Small intestine (tissue), 7 donors: ENCODE data around the gene PSMB5. TPM values are rescaled to one million over a fixed set of nuclear protein-coding genes. Genes with fewer than 3 reads are reported as not detected.

ENCODE experiments used
- DNase-seq, 2 donors: peaks; one replicate each; pipeline versions ENCODE4 v3.0.0 to v3.0.0-alpha.2; 2013
- FAIRE-seq: peaks from 2 replicates; lab custom pipeline; 2012; peaks lifted over from hg19 to GRCh38; lab: Jason Lieb, UNC
- H3K27ac ChIP-seq, 3 donors: one replicate each; pipeline ENCODE4 v1.5.1; 2013; ENCODE audit warnings: low read length in 2 of 3, mild to moderate bottlenecking in 2 of 3, control low read depth in 1 of 3, inconsistent platforms in 1 of 3, low read depth in 1 of 3, moderate library complexity in 1 of 3
- H3K27me3 ChIP-seq, 3 donors: one replicate each; pipeline ENCODE4 v1.6.1; 2013; ENCODE audit warnings: low read length in 3 of 3, inconsistent platforms in 1 of 3; ENCODE audit not compliant: control insufficient read depth in 3 of 3, insufficient read depth in 3 of 3
- H3K36me3 ChIP-seq, 3 donors: one replicate each; pipeline ENCODE4 v1.6.1; 2013; ENCODE audit warnings: low read length in 3 of 3, inconsistent platforms in 1 of 3, low read depth in 1 of 3, mild to moderate bottlenecking in 1 of 3, moderate library complexity in 1 of 3; ENCODE audit not compliant: control insufficient read depth in 3 of 3, insufficient read depth in 2 of 3
- H3K4me1 ChIP-seq, 3 donors: one replicate each; pipeline ENCODE4 v1.6.1; 2013; ENCODE audit warnings: low read length in 2 of 3, inconsistent platforms in 1 of 3, low read depth in 1 of 3, mild to moderate bottlenecking in 1 of 3, moderate library complexity in 1 of 3; ENCODE audit not compliant: control insufficient read depth in 3 of 3, insufficient read depth in 2 of 3
- H3K4me3 ChIP-seq, 3 donors: one replicate each; pipeline ENCODE4 v1.5.1; 2013; ENCODE audit warnings: low read length in 3 of 3, control low read depth in 1 of 3, inconsistent platforms in 1 of 3, low read depth in 1 of 3, mild to moderate bottlenecking in 1 of 3, moderate library complexity in 1 of 3
- H3K9me3 ChIP-seq, 2 donors: one replicate each; pipeline ENCODE4 v1.6.1; 2013; ENCODE audit warnings: low read depth in 1 of 2, low read length in 1 of 2; ENCODE audit not compliant: control insufficient read depth in 2 of 2, insufficient read depth in 1 of 2
- WGBS, 3 donors: extraction: QIAGEN DNeasy Blood & Tissue Kit; methylation state at CpG; one replicate each; pipeline ENCODE4 v1.1.7; 2013; 5-methylcytosine and 5-hydroxymethylcytosine counted together
- polyA plus RNA-seq, 4 donors: library from polyadenylated mRNA; stranded (reverse) in 3 of 4; unstranded in 1 of 4; fragments of 200-250 nt in 3 of 4; fragments of 120-200 nt in 1 of 4; gene quantifications; one replicate each; pipeline versions ENCODE4 v1.2.1 to v1.2.3, GENCODE V29; 2013
- donor health status: healthy with polysubstance abuse.
- donor health status: control.
- donor health status: control.
- donor health status: Bipolar disorder and iron deficiency.
- donor health status: healthy.

PSMB5 gene
- polyA plus RNA-seq, 4 donors: 84.0 to 166 (median 92.8) TPM

DNA sequence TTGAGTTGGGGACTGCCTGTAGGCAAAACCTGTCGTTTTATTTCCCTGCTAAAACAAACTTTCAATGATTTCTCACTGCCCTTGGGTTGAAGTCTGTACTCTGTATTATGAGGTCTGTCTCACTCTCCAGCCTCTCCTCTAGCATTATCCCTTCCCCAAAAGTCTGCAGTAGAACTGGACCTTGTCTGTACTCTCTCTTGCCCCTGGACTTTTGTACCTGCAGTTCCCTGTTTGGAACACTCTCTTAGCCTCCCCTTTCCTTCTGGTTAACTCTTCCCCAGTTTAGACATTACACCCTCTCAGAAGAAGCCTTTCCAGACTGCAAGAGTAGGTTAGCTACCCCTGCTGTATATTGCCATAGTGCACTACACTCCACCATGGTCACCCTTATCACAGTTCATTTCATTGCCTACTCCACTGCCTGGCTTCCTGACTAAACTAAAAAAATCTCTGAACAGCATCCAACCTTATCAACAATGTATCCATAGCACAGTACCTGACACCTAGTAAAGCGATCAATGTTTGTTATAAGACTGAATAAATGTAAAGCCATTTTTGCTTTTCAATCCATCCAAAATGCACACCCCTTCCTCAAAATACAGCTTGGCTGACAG, 48.7 kb downstream of the PSMB5 start:
- Histone ChIP-seq H3K4me3 (no peak overlapping the region), H3K27ac (no peak overlapping the region), H3K9me3 (no peaks in the 10 kb centered on the region), H3K4me1 (peaks cover 0 to 5% (median 2%) of the 10 kb centered on the region in 3 donors), H3K36me3 (peaks cover 0 to 16% (median 2%) of the 10 kb centered on the region in 3 donors), H3K27me3 (peaks cover 0 to 12% (median 0%) of the 10 kb centered on the region in 3 donors)
- no peak for DNase-seq
- no peak for FAIRE-seq
- 47 to 71% (median 71%) methylated on average over 2 of the region's 2 CpGs for WGBS, 3 donors

DNA sequence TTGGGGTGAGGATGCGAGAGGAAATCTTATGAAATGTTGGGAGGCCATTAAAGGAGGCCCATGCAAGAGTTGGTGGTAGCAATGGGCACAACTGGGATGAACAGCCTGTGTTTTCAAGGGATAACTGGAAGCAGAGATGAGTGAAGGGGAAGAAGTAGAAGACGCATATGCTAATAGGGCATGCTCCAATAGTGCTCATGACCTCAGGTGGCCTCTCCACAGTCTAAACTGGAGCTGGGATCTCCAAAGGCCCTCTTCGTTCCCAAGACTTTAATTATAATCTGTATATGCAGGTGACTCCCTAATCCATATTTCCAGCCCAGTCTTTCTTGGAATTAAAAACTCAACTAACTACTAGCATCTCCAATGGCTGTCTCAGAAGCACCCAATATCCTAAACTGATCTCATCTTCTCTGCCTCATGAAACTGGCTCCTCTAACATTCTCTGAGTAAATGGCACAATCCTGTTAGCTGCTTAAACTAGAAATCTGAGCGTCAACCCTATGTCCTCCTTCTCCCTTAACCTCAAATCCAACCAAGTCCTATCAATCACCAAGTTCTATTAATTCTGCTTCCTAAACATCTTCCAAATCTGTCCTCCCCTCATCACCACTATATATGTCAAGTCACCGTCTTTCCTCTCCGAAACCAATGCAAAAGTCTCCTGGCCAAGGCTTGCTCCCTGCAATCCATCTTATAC, 49.6 kb downstream of the PSMB5 start:
- H3K4me3 ChIP-seq: no peak overlapping the region
- H3K36me3 ChIP-seq: peaks cover 0 to 16% (median 2%) of the 10 kb centered on the region in 3 donors
- WGBS, 3 donors: 93 to 95% (median 93%) methylated on average over 6 of the region's 6 CpGs
- H3K9me3 ChIP-seq: no peaks in the 10 kb centered on the region
- H3K27ac ChIP-seq: no peak overlapping the region
- FAIRE-seq (no peak), DNase-seq (no peak)
- peaks cover 0 to 14% (median 0%) of the 10 kb centered on the region in 3 donors for H3K27me3 ChIP-seq
- peaks cover 2 to 11% (median 4%) of the 10 kb centered on the region in 3 donors for H3K4me1 ChIP-seq

DNA sequence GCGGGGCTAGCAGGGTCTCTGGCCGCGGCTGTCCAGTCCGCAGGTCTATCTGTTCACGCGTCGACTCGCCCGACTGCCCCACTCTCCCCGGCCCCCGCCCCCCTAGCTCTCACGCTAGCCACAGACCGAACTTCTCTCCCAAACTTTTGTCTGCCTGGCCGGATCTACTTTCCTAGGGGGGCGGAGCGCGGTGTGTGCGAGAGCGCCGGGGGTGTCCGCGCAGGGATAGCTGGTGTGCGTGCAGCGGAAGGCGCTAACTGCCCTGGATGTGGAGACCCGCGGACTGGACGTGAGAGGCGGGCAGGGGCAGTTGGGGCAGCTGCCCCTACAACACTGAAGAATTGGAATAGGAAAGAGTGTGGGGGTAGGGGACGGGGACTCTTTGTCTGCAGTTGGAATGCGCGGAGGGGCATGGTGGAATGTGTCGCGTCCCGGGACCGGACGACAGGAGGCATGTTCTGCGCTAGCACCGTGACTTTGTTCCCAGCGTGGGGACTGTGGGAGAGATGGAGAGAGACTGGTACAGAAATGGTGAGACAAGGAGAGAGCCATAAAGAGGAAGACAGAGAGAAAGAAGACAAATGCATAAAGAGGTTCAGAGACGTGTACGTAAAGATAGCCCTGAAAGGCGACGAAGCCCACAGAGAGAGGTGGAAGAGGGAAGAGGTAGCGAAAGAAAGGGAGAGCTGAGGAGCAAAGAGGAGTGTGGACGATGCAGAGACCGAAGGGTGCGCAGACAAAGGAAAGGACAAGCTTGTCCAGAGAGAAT, 52.0 kb downstream of the PSMB5 start, which contains the start of gene AJUBA:
AJUBA (minus strand) TSS at position 75 of the 769 bp plus-strand sequence. CDS start 285 bp downstream, outside the sequence.
- no peaks in the 10 kb centered on the region for H3K9me3 ChIP-seq
- H3K27me3 ChIP-seq: peaks cover 0 to 14% (median 0%) of the 10 kb centered on the region in 3 donors
- H3K27ac ChIP-seq: peak within 1 kb of the TSS in 2 of 3 donors; percentile 49 to 85
- H3K4me1 ChIP-seq: peaks cover 6 to 35% (median 14%) of the 10 kb centered on the region in 3 donors
- FAIRE-seq (no peak), DNase-seq (peak; percentile 72 to 95)
- peak within 1 kb of the TSS; percentile 42 to 71 (median 47) for H3K4me3 ChIP-seq
- H3K36me3 ChIP-seq: peaks cover 0 to 17% (median 0%) of the 10 kb centered on the region in 3 donors
- 1 to 2% (median 1%) methylated on average over 39 to 48 of the region's 48 CpGs for WGBS, 3 donors

DNA sequence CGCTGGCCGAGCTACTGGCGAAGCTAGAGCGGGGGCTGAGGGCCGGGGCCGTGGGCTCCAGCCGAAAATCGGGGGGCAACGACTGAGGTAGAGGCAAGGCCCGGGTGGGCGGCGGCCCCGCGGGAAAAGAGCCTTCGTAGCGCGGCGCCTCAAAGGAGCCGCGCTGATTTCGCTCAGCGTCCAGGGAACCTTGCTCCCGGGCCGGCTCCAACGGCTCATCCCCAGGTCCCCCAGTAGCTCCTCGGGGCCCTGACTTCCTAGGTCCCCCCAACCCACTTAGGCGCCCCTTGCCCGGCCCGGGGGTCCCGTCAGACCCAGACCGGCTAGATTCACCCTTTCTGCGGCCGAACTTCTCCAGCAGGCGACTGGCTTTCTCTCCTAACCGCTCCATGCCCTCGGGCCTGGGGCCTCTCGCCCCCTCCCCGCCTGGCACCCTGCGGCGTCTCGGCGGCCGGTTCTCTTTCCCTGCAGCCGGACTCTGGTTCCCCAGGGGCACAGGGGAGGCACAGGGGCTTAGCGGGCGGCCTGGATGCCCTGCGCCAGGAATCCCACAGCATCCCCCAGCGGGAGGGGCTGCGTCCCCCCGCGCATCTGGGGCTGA, 52.7 kb downstream of the PSMB5 start:
- FAIRE-seq: no peak
- H3K27ac ChIP-seq: peak overlapping the region in 1 of 3 donors; percentile 85
- H3K36me3 ChIP-seq: peaks cover 0 to 13% (median 0%) of the 10 kb centered on the region in 3 donors
- peak overlapping the region; percentile 42 to 71 (median 47) for H3K4me3 ChIP-seq
- peaks cover 0 to 14% (median 0%) of the 10 kb centered on the region in 3 donors for H3K27me3 ChIP-seq
- peaks cover 10 to 42% (median 14%) of the 10 kb centered on the region in 3 donors for H3K4me1 ChIP-seq
- peak in 1 of 2 donors; percentile 54 for DNase-seq
- 1% methylated on average over 45 to 51 of the region's 51 CpGs for WGBS, 3 donors
- no peaks in the 10 kb centered on the region for H3K9me3 ChIP-seq

DNA sequence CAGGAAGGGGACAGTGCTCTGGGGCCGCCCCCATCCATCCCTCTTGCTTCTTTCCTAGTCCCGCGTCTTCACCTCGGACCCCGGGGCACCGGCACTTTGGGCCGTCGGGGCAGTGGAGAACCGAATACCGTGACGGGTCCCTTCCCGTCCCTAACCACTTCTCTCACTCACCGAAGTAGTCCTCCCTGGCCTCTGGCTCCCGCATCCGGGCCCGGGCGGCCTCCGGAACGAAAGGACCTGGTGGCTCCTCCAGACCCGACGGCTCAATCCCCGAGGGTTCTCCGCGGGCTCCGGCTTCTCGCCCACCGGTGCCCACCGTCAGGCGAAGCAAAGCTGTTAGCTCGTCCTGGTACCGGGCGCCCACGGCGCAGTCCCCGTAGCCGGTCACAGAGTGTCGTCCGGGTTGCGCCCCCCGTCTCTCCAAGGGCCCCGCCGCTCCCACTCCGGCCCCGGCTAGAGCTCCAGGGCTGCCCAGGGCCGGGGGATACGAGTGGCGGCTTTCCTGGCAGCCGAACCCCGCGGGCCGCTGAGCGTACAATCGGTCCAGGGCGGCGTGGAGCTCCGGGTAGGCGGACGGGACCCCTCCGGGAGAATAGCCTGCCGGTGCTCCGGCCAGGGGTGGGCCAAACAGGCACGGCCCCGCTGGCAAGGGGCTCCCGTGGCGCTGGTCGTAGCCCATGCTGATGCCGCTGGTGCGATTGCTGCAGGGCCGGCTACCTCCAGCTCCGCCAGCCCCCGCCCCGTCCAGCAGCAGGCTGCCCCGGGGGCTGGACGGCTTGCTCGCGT, 53.4 kb downstream of the PSMB5 start:
- Histone ChIP-seq H3K27me3 (peaks cover 0 to 14% (median 0%) of the 10 kb centered on the region in 3 donors), H3K4me3 (peak overlapping the region; percentile 42 to 71 (median 47)), H3K4me1 (peaks cover 10 to 49% (median 14%) of the 10 kb centered on the region in 3 donors), H3K36me3 (peaks cover 0 to 12% (median 0%) of the 10 kb centered on the region in 3 donors), H3K9me3 (no peaks in the 10 kb centered on the region), H3K27ac (peak overlapping the region in 2 of 3 donors; percentile 27 to 85)
- FAIRE-seq (no peak), DNase-seq (peak in 1 of 2 donors; percentile 67)
- 3 to 7% (median 4%) methylated on average over 59 to 76 of the region's 76 CpGs for WGBS, 3 donors

DNA sequence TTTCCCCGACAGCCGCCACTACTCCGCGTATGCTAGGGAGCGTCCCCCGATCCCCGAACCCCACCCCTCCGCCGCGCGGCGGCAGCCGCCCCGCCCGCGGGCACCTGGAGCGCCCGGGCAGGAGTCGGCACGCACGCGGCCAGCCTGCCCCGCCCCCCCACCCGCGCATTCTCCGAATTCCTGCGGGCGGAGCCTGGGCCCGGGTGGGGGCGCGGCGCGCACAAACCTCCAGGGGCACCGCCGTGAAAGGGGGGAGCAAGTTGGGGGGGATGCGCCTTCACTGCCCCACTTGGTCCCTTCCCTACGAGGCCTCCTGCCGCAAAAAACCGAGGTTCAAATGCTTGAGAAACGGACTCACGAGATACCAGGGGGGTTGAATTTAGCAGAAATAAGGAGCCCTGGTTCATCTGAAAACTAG, 54.0 kb downstream of the PSMB5 start:
- Histone ChIP-seq H3K4me3 (peak overlapping the region; percentile 19 to 71 (median 47)), H3K4me1 (peaks cover 10 to 53% (median 14%) of the 10 kb centered on the region in 3 donors)
- FAIRE-seq: no peak

DNA sequence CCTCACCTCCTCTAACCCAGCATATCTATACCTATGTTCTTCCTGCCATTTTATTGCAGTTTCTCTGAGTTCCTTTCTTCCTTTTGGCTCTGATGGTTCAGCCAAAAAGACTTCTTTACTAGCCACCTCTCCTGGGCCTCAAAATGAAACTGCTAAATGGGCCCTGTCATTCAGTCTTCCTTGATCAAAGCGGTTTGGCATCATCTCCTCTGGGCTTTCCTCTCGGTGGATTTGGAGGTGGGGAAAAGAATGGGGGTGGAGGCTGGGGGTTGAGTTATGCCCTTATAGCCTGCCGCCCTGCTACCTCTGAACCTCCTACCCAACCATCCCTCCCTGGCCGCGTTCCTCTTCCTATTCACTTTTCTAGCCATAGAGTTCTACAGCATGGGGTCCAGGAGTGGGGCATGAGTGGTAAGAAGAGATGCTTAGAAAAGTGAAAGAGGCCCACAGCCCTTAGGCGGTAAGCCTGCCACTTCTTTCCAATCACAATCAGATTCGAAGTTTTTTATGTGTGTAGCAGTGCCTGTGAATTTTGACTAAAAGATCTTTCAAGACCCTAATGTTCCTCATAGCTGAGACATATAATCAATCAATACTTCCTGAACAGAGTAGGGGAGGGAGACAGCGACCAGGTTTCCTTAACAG, 54.8 kb downstream of the PSMB5 start:
- H3K9me3 ChIP-seq: no peaks in the 10 kb centered on the region
- H3K36me3 ChIP-seq: peaks cover 0 to 24% (median 0%) of the 10 kb centered on the region in 3 donors
- H3K4me3 ChIP-seq: peak overlapping the region in 1 of 3 donors; percentile 71
- H3K4me1 ChIP-seq: peaks cover 10 to 57% (median 14%) of the 10 kb centered on the region in 3 donors
- 68 to 78% (median 77%) methylated on average over 8 of the region's 8 CpGs for WGBS, 3 donors
- no peak for FAIRE-seq
- peaks cover 0 to 14% (median 0%) of the 10 kb centered on the region in 3 donors for H3K27me3 ChIP-seq
- peak overlapping the region in 2 of 3 donors; percentile 29 to 95 for H3K27ac ChIP-seq
- peak in 1 of 2 donors; percentile 20 for DNase-seq

More for the DNA sequence above, 54.0 kb downstream of the PSMB5 start:
- no peaks in the 10 kb centered on the region for H3K9me3 ChIP-seq
- whole genome bisulfite sequencing, 3 donors: 1 to 3% (median 1%) methylated on average over 37 to 41 of the region's 41 CpGs
- peaks cover 0 to 14% (median 0%) of the 10 kb centered on the region in 3 donors for H3K27me3 ChIP-seq
- peak overlapping the region in 2 of 3 donors; percentile 27 to 95 for H3K27ac ChIP-seq
- H3K36me3 ChIP-seq: peaks cover 0 to 17% (median 0%) of the 10 kb centered on the region in 3 donors
- peak; percentile 53 to 73 for DNase-seq
